ENCODE measurements around the gene TASP1. TPM values are rescaled to one million over a fixed set of nuclear protein-coding genes. Genes with fewer than 3 reads are reported as not detected.

The TASP1 gene
- total RNA-seq, 1 donor from 2014 or later, result 22.4 TPM

GRCh38 chr20:13341737-13342393 lies 296.9 kb downstream of the TASP1 start:
- Mint-ChIP-seq H3K4me3 (ENCODE audit: low read depth) (no peak overlapping the region), H3K9me3 (ENCODE audit: low read depth) (no peaks in the 10 kb centered on the region), H3K36me3 (ENCODE audit: insufficient read depth) (no peaks in the 10 kb centered on the region), H3K27me3 (no peaks in the 10 kb centered on the region), H3K4me1 (ENCODE audit: low read depth) (peaks cover 5% of the 10 kb centered on the region), H3K27ac (no peak overlapping the region)
- DNase-seq (ENCODE audit: low spot score, unreplicated experiment), result no peak
- no peak for TF ChIP-seq CTCF (IDR thresholded peaks at IDR 0.05; ENCODE audit: unreplicated experiment)

- no peak for TF ChIP-seq CTCF (IDR thresholded peaks at IDR 0.05; ENCODE audit: unreplicated experiment)
- no peak for DNase-seq (ENCODE audit: low spot score, unreplicated experiment)
- no peak overlapping the region for H3K4me3 Mint-ChIP-seq (ENCODE audit: low read depth)
- peaks cover 5% of the 10 kb centered on the region for H3K4me1 Mint-ChIP-seq (ENCODE audit: low read depth)
- H3K36me3 Mint-ChIP-seq (ENCODE audit: insufficient read depth), result no peaks in the 10 kb centered on the region
- peaks cover 3% of the 10 kb centered on the region for H3K9me3 Mint-ChIP-seq (ENCODE audit: low read depth)
- H3K27me3 Mint-ChIP-seq, result no peaks in the 10 kb centered on the region
- no peak overlapping the region for H3K27ac Mint-ChIP-seq
Measured at GRCh38 chr20:13340088-13340487, 298.6 kb downstream of the TASP1 start.

Other genes starting within 250 kb of the TASP1 start
- gene ESF1, start 146.0 kb upstream of the TASP1 start, total RNA-seq, result 17.9 and 18.5 TPM in 2 replicates
- gene NDUFAF5, start 146.1 kb upstream of the TASP1 start, total RNA-seq, result 39.2 and 41.5 TPM in 2 replicates

Measured in progenitor cell of endocrine pancreas (in vitro differentiated cells).